ENCODE results near the gene NHLRC4.

- TF ChIP-seq CTCF (conservative IDR thresholded peaks at IDR 0.05; ENCODE audit: low read depth, low read length) (no peak), EZH2 (IDR thresholded peaks at IDR 0.05; ENCODE audit: low read length, unreplicated experiment) (no peak)
These were observed 11.0 kb upstream of the NHLRC4 start for GRCh38 chr16:555528-556473.

Measured in PC-3 (cell line).